Ovary (tissue), 9 donors: ENCODE results near the gene PRR19. TPM values are rescaled to one million over a fixed set of nuclear protein-coding genes. Genes with fewer than 3 reads are reported as not detected.
A peak's percentile ranks its signal among the peaks of the same experiment; 100 is the strongest.

ENCODE experiments used
- DNase-seq, 5 donors: peaks; one replicate each; pipeline ENCODE4 v3.0.0-alpha.2; 2019 to 2020
- H3K27ac ChIP-seq, 2 donors: fragments of 200-600 bp; one replicate each; pipeline versions ENCODE4 v1.5.1 to v1.8.0; 2019 to 2022
- H3K27me3 ChIP-seq: fragments of 200-600 bp; one replicate; pipeline ENCODE4 v1.8.0; 2022
- H3K36me3 ChIP-seq: fragments of 200-600 bp; sonication (generic); one replicate; pipeline ENCODE4 v1.5.1; 2019
- H3K4me1 ChIP-seq: one replicate; pipeline ENCODE4 v1.8.1; 2013; ENCODE audit warnings: mild to moderate bottlenecking, moderate library complexity; ENCODE audit not compliant: insufficient read depth
- H3K4me3 ChIP-seq: fragments of 200-600 bp; sonication (generic); one replicate; pipeline ENCODE4 v1.5.1; 2017
- H3K9me3 ChIP-seq, 2 donors: fragments of 200-600 bp in 1 of 2; sonication (generic) in 1 of 2; one replicate each; pipeline versions ENCODE4 v1.5.1 to v1.8.1; 2013 to 2019; ENCODE audit warnings: mild to moderate bottlenecking in 1 of 2, moderate library complexity in 1 of 2
- EP300 ChIP-seq: sonication (generic); formaldehyde crosslinking; IDR thresholded peaks from one replicate; pipeline ENCODE4 v1.6.1; 2017; ENCODE audit warnings: antibody characterized with exemption
- POLR2A ChIP-seq: fragments of 450-650 bp; IDR thresholded peaks from one replicate; pipeline ENCODE4 v1.6.1; 2017; ENCODE audit warnings: antibody characterized with exemption, mild to moderate bottlenecking, moderate library complexity
- WGBS, 3 donors: extraction: QIAGEN DNeasy Blood & Tissue Kit in 1 of 3; methylation state at CpG; one replicate each; pipeline versions ENCODE4 v1.1.5 to v1.1.7; 2013 to 2017; 5-methylcytosine and 5-hydroxymethylcytosine counted together
- intact Hi-C, 4 donors: fragments of 100-400 bp; cut with DNase I; formaldehyde crosslinking; loops; one replicate each; pipeline versions ENCODE4 v1.11.0 to v1.15.1; 2022 to 2023
- polyA plus RNA-seq, 2 donors: library from polyadenylated mRNA; stranded (reverse); fragments of 200-250 nt in 1 of 2; fragments of 350-450 nt in 1 of 2; fragmentation: Illumina TruSeq in 1 of 2; extraction: RNeasy Lipid Tissue Mini Kit (QIAGEN cat#74804) in 1 of 2; gene quantifications; one replicate each; pipeline ENCODE4 v1.2.3, GENCODE V29; 2013 to 2014
- total RNA-seq, 7 donors: library from RNA; depleted of rRNA in 2 of 7; stranded (reverse); fragments of >200 nt in 2 of 7; fragmentation: NEBNext Ultra II Directional in 3 of 7; extraction: Animal tissue kit (Norgen Biotek cat#: 25700) in 3 of 7; gene quantifications; one replicate each; pipeline versions ENCODE4 v1.1.0 to v1.2.4, GENCODE V29; 2016 to 2023
- TF ChIP-seq, protein P1 (sequence below), 3 donors: fragments of 450-650 bp in 2 of 3; fragments of 200-600 bp in 1 of 3; IDR thresholded peaks; one replicate each; pipeline versions ENCODE4 v1.5.1 to v1.8.0; 2016 to 2022; ENCODE audit warnings: antibody characterized with exemption in 3 of 3, mild to moderate bottlenecking in 1 of 3
- donor health status: DM: no; HTN: no; CAD: no; lungs with moderate emphysema.
- donor health status: DM: no; HTN: no; CAD: no.
- donor health status: Bipolar disorder and iron deficiency.
- donor health status: DM: yes; HTN: yes; CAD: no.
- donor health status: DM: no; HTN: no; CAD: no.
- donor health status: DM: yes; HTN: yes; CAD: no.

Gene PRR19
- total and polyA plus RNA-seq, 9 donors: 0.58 to 2.9 (median 0.77) TPM; not detected in 2

DNA sequence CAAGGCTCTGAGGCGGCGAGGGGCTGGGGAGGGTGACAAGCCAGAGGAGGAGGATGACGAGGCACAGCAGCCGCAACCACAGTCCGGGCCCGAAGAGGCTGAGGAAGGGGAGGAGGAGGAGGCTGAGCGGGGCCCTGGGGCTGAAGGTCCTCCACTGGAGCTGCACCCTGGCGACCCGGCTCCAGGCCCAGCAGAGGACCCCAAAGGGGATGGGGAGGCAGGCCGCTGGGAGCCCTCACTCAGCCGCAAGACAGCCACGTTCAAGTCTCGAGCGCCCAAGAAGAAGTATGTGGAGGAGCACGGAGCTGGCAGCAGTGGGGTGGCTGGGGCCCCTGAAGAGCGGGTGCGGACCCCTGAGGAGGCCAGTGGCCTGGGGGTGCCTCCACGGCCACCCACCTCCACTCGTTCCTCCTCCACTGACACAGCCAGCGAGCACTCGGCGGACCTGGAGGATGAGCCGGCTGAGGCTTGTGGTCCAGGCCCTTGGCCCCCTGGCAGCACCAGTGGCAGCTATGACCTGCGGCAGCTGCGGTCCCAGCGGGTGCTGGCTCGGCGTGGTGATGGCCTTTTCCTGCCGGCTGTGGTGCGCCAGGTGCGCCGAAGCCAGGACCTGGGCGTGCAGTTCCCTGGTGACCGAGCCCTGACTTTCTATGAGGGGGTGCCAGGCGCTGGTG, 29.9 kb upstream of the PRR19 start:
- H3K4me3 ChIP-seq: no peak overlapping the region
- intact Hi-C loops: no loop called here
- TF ChIP-seq EP300 (no peak), POLR2A (no peak)
- TF ChIP-seq, protein P1, sequence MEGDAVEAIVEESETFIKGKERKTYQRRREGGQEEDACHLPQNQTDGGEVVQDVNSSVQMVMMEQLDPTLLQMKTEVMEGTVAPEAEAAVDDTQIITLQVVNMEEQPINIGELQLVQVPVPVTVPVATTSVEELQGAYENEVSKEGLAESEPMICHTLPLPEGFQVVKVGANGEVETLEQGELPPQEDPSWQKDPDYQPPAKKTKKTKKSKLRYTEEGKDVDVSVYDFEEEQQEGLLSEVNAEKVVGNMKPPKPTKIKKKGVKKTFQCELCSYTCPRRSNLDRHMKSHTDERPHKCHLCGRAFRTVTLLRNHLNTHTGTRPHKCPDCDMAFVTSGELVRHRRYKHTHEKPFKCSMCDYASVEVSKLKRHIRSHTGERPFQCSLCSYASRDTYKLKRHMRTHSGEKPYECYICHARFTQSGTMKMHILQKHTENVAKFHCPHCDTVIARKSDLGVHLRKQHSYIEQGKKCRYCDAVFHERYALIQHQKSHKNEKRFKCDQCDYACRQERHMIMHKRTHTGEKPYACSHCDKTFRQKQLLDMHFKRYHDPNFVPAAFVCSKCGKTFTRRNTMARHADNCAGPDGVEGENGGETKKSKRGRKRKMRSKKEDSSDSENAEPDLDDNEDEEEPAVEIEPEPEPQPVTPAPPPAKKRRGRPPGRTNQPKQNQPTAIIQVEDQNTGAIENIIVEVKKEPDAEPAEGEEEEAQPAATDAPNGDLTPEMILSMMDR (IDR thresholded peaks at IDR 0.05): no peak
- no peak overlapping the region for H3K27ac ChIP-seq
- WGBS, 3 donors: 83 to 88% (median 86%) methylated on average over 30 to 35 of the region's 35 CpGs
- peaks cover 6% of the 10 kb centered on the region for H3K4me1 ChIP-seq
- DNase-seq: peak; percentile 18 to 43 (median 40)
- H3K9me3 ChIP-seq: no peaks in the 10 kb centered on the region
- no peaks in the 10 kb centered on the region for H3K27me3 ChIP-seq
- H3K36me3 ChIP-seq: no peaks in the 10 kb centered on the region

DNA sequence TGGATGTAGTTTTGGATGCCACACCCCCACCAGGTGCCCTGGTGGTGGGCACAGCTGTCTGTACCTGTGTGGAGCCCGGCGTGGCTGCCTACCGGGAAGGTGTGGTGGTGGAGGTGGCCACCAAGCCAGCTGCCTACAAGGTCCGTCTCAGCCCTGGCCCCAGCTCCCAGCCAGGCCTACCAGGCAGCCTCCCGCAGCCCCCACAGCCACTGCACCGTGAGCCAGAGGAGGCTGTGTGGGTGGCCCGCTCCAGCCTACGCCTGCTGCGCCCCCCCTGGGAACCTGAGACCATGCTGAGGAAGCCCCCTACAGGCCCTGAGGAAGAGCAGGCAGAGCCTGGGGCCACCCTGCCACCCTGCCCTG, 29.4 kb upstream of the PRR19 start:
- intact Hi-C loops: no loop called here
- no peaks in the 10 kb centered on the region for H3K9me3 ChIP-seq
- H3K4me3 ChIP-seq: no peak overlapping the region
- peaks cover 5% of the 10 kb centered on the region for H3K4me1 ChIP-seq
- no peaks in the 10 kb centered on the region for H3K27me3 ChIP-seq
- DNase-seq: peak in 1 of 5 donors; percentile 23
- H3K27ac ChIP-seq: no peak overlapping the region
- 60 to 70% (median 60%) methylated on average over 7 to 9 of the region's 9 CpGs for WGBS, 3 donors
- TF ChIP-seq EP300: no peak
- TF ChIP-seq, protein P1 (IDR thresholded peaks at IDR 0.05): no peak
- no peak for TF ChIP-seq POLR2A
- H3K36me3 ChIP-seq: no peaks in the 10 kb centered on the region

GRCh38 chr19:42272989-42273406, 28.9 kb upstream of the PRR19 start:
- Histone ChIP-seq H3K27ac (no peak overlapping the region), H3K9me3 (no peaks in the 10 kb centered on the region), H3K27me3 (no peaks in the 10 kb centered on the region), H3K4me3 (no peak overlapping the region), H3K4me1 (peaks cover 4% of the 10 kb centered on the region), H3K36me3 (no peaks in the 10 kb centered on the region)
- 92 to 95% (median 95%) methylated on average over 23 of the region's 23 CpGs for WGBS, 3 donors
- intact Hi-C loops: no loop called here
- DNase-seq: peak in 2 of 5 donors; percentile 20 to 31
- no peak for TF ChIP-seq POLR2A
- no peak for TF ChIP-seq EP300
- TF ChIP-seq, protein P1 (IDR thresholded peaks at IDR 0.05): no peak

DNA sequence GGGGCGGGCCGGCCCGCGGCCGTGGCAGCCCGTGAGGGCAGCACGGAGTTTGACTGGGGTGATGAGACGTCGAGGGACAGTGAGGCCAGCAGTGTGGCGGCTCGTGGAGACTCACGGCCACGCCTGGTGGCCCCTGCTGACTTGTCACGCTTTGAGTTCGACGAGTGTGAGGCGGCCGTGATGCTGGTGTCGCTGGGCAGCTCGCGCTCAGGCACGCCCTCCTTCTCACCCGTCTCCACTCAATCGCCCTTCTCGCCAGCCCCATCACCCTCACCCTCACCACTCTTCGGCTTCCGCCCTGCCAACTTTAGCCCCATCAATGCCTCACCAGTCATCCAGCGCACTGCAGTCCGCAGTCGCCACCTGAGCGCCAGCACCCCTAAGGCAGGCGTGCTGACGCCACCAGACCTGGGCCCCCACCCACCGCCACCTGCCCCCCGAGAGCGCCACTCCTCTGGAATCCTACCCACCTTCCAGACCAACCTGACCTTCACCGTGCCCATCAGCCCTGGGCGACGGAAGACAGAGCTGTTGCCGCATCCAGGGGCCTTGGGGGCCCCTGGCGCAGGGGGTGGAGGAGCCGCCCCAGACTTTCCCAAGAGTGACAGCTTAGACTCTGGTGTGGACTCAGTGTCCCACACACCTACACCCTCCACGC, 28.4 kb upstream of the PRR19 start:
- H3K27ac ChIP-seq: no peak overlapping the region
- TF ChIP-seq, protein P1 (IDR thresholded peaks at IDR 0.05): no peak
- no peak for TF ChIP-seq POLR2A
- no peak for TF ChIP-seq EP300
- H3K36me3 ChIP-seq: no peaks in the 10 kb centered on the region
- no peak overlapping the region for H3K4me3 ChIP-seq
- H3K4me1 ChIP-seq: peaks cover 4% of the 10 kb centered on the region
- peak in 2 of 5 donors; percentile 29 to 34 for DNase-seq
- H3K27me3 ChIP-seq: no peaks in the 10 kb centered on the region
- H3K9me3 ChIP-seq: no peaks in the 10 kb centered on the region
- WGBS, 3 donors: 91 to 95% (median 93%) methylated on average over 42 to 43 of the region's 43 CpGs
- intact Hi-C loops: no loop called here
